Measurements from ENCODE around the gene MUC5AC. TPM values are rescaled to one million over a fixed set of nuclear protein-coding genes. Genes with fewer than 3 reads are reported as not detected.
A peak's percentile ranks its signal among the peaks of the same experiment; 100 is the strongest.

Gene MUC5AC
- total RNA-seq, 1 donor from 2014 or later = not detected

DNA sequence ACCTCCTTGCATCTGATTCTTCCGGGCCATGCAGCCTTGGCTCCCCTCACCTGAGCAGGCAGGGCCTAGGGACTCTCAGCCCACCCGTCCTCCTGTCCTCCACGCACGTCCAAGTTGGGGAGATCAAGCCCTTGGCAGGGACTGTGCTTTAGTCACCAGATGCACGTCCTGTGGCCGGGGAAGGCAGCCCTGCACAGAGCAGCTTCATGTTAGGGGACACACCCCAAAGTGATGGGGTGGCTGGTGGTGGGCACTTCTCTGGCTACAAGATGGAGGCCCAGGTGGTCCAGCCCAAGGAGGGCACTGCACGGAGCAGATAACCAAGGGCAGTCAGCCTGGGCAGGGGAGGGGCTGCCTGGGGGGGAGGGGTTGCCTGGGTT, 66.3 kb downstream of the MUC5AC start:
- H3K4me3 Mint-ChIP-seq (ENCODE audit: unreplicated experiment) = no peak overlapping the region
- H3K36me3 Mint-ChIP-seq (ENCODE audit: unreplicated experiment) = no peaks in the 10 kb centered on the region
- TF ChIP-seq, protein P1, sequence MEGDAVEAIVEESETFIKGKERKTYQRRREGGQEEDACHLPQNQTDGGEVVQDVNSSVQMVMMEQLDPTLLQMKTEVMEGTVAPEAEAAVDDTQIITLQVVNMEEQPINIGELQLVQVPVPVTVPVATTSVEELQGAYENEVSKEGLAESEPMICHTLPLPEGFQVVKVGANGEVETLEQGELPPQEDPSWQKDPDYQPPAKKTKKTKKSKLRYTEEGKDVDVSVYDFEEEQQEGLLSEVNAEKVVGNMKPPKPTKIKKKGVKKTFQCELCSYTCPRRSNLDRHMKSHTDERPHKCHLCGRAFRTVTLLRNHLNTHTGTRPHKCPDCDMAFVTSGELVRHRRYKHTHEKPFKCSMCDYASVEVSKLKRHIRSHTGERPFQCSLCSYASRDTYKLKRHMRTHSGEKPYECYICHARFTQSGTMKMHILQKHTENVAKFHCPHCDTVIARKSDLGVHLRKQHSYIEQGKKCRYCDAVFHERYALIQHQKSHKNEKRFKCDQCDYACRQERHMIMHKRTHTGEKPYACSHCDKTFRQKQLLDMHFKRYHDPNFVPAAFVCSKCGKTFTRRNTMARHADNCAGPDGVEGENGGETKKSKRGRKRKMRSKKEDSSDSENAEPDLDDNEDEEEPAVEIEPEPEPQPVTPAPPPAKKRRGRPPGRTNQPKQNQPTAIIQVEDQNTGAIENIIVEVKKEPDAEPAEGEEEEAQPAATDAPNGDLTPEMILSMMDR (IDR thresholded peaks at IDR 0.05) = no peak
- no peaks in the 10 kb centered on the region for H3K4me1 Mint-ChIP-seq (ENCODE audit: unreplicated experiment)
- no peaks in the 10 kb centered on the region for H3K27me3 Mint-ChIP-seq (ENCODE audit: unreplicated experiment)
- H3K27ac Mint-ChIP-seq (ENCODE audit: unreplicated experiment) = no peak overlapping the region
- DNase-seq (ENCODE audit: extremely low spot score, unreplicated experiment) = peak; percentile 80
- no peaks in the 10 kb centered on the region for H3K9me3 Mint-ChIP-seq (ENCODE audit: unreplicated experiment)

GRCh38 chr11:1224491-1225385, 67.0 kb downstream of the MUC5AC start:
- peak; percentile 82 for DNase-seq (ENCODE audit: extremely low spot score, unreplicated experiment)
- Mint-ChIP-seq H3K9me3 (ENCODE audit: unreplicated experiment) (no peaks in the 10 kb centered on the region), H3K4me1 (ENCODE audit: unreplicated experiment) (no peaks in the 10 kb centered on the region), H3K4me3 (ENCODE audit: unreplicated experiment) (no peak overlapping the region), H3K36me3 (ENCODE audit: unreplicated experiment) (no peaks in the 10 kb centered on the region), H3K27me3 (ENCODE audit: unreplicated experiment) (no peaks in the 10 kb centered on the region), H3K27ac (ENCODE audit: unreplicated experiment) (no peak overlapping the region)
- TF ChIP-seq, protein P1 (IDR thresholded peaks at IDR 0.05) = no peak

DNA sequence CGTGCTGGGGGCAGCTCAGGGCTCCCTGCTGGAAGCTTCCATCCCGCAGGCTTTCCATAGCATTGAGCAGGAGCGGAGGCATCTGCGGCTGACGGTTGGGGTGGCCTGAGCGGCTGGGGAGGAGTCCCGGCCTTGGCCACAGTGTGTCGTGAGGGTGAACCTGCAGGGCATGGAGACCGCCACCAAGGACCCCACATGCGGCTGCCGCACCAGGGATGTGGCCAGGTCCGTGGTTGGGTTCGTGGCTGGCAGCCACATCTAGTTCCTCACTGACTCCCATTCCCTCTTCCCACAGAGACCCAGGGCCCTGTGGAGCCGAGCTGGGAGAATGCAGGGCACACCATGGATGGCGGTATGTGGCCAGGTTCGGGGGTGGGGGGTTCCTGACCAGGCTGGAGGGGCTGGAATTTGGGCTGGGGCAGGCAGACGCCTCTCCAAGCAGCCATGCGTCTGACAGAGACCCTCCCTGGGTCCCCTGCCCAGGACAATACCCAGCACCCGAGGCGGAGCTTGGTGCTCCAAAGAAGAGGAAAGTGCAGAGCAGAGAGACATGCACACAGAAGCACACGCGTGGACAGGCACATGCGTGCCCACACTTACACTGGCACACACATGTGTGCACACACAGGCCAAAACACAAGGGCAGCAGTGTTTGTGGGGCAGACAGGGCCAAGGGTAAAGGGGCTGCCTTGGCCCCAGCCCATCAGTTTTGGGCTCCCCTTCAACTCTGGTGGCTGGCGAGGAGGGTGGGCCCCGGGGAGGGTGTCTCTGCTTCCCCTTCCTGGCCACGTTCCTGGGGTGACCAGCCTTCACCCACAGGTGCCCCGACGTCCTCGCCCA, 67.9 kb downstream of the MUC5AC start:
- TF ChIP-seq, protein P1 (IDR thresholded peaks at IDR 0.05) = no peak

GRCh38 chr11:1226226-1226985, 68.7 kb downstream of the MUC5AC start:
- DNase-seq (ENCODE audit: extremely low spot score, unreplicated experiment) = peak; percentile 85
- TF ChIP-seq, protein P1 (IDR thresholded peaks at IDR 0.05) = no peak
- Mint-ChIP-seq H3K9me3 (ENCODE audit: unreplicated experiment) (no peaks in the 10 kb centered on the region), H3K27me3 (ENCODE audit: unreplicated experiment) (no peaks in the 10 kb centered on the region), H3K4me3 (ENCODE audit: unreplicated experiment) (no peak overlapping the region), H3K4me1 (ENCODE audit: unreplicated experiment) (no peaks in the 10 kb centered on the region), H3K36me3 (ENCODE audit: unreplicated experiment) (no peaks in the 10 kb centered on the region), H3K27ac (ENCODE audit: unreplicated experiment) (no peak overlapping the region)

More for the DNA sequence above, 67.9 kb downstream of the MUC5AC start:
- Mint-ChIP-seq H3K36me3 (ENCODE audit: unreplicated experiment) (no peaks in the 10 kb centered on the region), H3K27ac (ENCODE audit: unreplicated experiment) (no peak overlapping the region), H3K9me3 (ENCODE audit: unreplicated experiment) (no peaks in the 10 kb centered on the region), H3K4me3 (ENCODE audit: unreplicated experiment) (no peak overlapping the region), H3K27me3 (ENCODE audit: unreplicated experiment) (no peaks in the 10 kb centered on the region), H3K4me1 (ENCODE audit: unreplicated experiment) (no peaks in the 10 kb centered on the region)
- DNase-seq (ENCODE audit: extremely low spot score, unreplicated experiment) = peak; percentile 77
